Measurements from ENCODE around the gene AEN. TPM values are rescaled to one million over a fixed set of nuclear protein-coding genes. Genes with fewer than 3 reads are reported as not detected.

The AEN gene
- total RNA-seq = 10 to 100 TPM in 1 of 4 donors, 1 to 10 TPM in 3; 4.7 to 10.9 (median 5.8) TPM

- TF ChIP-seq CTCF (IDR thresholded peaks at IDR 0.05; ENCODE audit: low read depth) = no peak
Measured at GRCh38 chr15:88620995-88621772, at the start of gene AEN. Gene AEN (plus strand): TSS chr15:88621340. CDS start chr15:88626210, 4,870 bp downstream.

- TF ChIP-seq CTCF (IDR thresholded peaks at IDR 0.05; ENCODE audit: low read depth) = no peak
Measured at GRCh38 chr15:88571852-88572259, 49.3 kb upstream of the AEN start.

- TF ChIP-seq CTCF (IDR thresholded peaks at IDR 0.05; ENCODE audit: low read depth) = no peak
Measured at GRCh38 chr15:88574077-88574476, 47.1 kb upstream of the AEN start.

- TF ChIP-seq CTCF (IDR thresholded peaks at IDR 0.05; ENCODE audit: low read depth) = no peak
Measured at GRCh38 chr15:88574655-88575054, 46.5 kb upstream of the AEN start.

GRCh38 chr15:88579322-88579721 is 41.8 kb upstream of the AEN start:
- TF ChIP-seq CTCF (IDR thresholded peaks at IDR 0.05; ENCODE audit: low read depth) = no peak

GRCh38 chr15:88580532-88580931 is 40.6 kb upstream of the AEN start:
- TF ChIP-seq CTCF (IDR thresholded peaks at IDR 0.05; ENCODE audit: low read depth) = no peak

- TF ChIP-seq CTCF (IDR thresholded peaks at IDR 0.05; ENCODE audit: low read depth) = no peak
Measured at GRCh38 chr15:88586401-88587162, 34.6 kb upstream of the AEN start.
